GM19043 (cell line): Measurements from ENCODE around the gene DUOXA1.
"Not testable (repeated sequence)": the region's sequence is repeated elsewhere in the genome, so short reads cannot be mapped to it uniquely, and the experiment has no call there.

Experiments used
- ATAC-seq: cut with Tn5 transposase; IDR thresholded peaks from one replicate; pipeline ENCODE4 v1.9.1; 2021; ENCODE audit warnings: low read depth; ENCODE audit not compliant: unreplicated experiment

Gene DUOXA1

DNA sequence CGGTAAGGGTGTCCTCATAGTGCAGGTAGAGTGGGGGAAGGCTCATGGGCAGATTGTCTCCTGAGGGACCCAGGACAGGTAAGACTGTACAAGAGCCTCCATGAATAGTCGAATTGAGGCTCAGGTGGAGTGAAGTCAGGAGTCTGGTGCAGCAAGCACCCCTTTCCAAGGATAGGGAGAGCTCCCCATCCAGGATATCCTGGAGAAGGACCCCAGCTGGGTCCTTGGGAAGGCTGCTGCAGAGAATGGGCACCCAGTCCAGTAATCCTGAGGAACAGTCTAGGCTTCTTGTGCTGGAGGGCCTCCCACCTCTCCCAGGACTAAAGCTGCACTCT is 15.0 kb downstream of the DUOXA1 start:
- ATAC-seq, result no peak

DNA sequence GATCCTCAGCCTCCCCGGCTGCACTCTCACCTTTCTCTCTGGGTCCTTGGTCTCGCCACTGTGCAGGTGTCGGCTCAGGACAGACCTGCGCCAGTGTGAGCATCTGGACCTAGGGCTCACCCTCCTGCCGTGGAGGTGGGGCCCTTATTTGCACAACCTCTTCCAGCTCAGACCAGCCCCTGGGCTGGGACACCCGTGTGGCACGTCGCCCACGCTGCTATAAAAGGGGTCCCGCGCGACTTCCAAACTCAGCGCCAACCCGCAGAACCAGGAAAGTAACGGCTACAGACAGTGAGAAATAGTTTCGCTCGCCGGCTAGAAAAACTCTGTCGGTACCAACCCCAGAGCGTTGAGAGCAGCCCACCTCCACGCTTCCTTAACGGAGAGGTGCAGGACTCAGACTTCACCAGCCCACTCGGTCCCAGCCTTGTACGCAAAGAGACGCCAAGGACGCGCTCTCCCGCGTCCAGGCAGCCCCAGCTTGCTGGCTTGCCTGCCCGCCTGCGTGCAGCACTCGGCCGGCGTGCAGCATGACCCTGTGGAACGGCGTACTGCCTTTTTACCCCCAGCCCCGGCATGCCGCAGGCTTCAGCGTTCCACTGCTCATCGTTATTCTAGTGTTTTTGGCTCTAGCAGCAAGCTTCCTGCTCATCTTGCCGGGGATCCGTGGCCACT is 15.5 kb downstream of the DUOXA1 start, which contains the start of the genes DUOX2 and DUOXA2:
DUOX2 (minus strand) TSS at position 97 of the 675 bp plus-strand sequence. CDS start 761 bp downstream, outside the sequence.
DUOXA2 (plus strand) TSS at position 251 of the 675 bp plus-strand sequence; CDS start at position 531, 280 bp downstream.
- no peak for ATAC-seq

DNA sequence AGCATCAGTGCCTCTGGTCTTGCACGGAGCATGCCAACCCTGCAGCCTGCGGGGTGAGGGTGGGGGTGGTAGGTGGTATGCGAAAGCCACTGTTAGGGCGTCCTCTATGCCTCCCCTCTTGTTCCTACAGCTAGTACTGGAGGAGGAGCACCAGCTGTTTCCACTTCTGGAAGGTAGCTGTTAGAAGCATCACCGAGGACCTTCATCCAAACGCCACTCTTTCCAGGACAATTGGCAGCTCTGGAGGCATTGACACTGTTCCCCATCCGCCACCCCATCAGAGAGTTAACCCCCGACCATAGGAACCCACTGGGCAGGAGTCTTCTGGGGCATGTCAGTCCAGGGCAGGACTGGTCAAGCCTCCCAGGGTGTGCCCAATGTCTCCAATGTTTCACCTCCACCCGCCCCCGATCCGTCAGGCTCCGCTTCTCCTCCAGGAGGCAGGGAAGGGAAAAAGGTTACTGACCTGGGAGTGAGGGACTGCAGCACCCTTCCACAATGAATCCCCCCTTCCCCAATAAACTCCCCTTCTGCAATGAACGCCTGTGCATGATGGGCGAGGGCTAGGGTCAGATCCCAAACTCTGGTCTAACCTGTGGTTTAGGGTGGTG is 16.2 kb downstream of the DUOXA1 start:
- no peak for ATAC-seq

DNA sequence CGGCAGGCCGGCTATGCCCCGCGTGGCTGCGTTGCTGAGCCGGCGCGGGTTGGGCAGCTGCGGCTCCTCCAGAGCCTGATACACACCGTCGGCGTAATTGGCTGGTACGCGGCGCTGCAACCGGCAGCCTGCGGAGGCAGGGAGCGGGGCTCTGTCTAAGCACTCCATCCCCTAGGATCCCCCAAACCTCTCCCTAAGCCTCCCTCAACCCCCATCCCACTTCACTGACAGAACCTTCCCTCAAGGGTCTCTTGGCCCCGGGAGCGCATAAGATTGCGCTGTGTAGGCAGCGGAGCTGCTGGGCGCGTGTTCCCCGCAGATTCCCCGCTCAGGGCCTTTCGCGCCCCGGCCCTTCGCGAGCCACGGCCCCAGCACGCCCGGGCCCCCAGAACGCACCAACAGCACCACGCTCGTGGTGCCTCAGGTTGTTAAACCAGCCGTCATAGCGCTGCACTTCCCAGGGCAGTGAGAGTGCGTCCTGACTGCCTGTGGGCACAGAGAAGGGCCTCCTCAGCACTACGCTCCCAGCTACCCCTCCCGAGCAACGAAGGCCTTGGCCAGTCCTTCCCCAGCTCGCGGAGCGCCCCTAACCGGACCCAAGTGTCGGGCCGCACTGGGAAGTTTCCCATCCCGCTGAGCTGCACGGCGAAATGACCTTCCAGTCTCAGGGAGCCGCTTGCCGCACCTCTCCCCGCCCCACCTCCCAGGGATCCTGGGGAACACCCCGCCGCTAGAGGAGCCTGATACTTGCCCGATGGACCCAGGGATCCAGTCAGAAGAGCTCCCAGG is 16.9 kb downstream of the DUOXA1 start:
- no peak for ATAC-seq

DNA sequence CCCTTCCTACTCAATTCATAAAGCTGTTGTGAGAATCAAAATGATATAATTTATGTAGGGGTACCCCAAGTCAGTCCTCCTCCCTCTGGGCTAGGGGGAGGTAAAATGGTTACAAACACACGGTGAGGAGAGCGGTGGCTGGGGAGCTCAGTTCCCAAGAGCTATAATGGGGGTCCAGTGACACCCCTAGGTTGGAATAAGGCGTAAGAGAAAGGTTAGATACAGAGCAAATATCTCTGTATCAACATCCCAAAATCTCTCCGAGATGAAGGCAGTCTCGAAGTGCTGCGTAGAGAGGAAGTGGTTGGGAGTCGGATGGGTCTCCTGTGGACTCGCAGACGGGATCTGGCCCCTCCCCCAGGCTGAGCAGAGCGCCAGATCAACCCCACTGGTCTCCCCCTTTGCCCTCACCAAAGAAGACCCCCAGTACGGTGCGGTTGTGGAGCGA is 17.5 kb downstream of the DUOXA1 start:
- ATAC-seq, result no peak

DNA sequence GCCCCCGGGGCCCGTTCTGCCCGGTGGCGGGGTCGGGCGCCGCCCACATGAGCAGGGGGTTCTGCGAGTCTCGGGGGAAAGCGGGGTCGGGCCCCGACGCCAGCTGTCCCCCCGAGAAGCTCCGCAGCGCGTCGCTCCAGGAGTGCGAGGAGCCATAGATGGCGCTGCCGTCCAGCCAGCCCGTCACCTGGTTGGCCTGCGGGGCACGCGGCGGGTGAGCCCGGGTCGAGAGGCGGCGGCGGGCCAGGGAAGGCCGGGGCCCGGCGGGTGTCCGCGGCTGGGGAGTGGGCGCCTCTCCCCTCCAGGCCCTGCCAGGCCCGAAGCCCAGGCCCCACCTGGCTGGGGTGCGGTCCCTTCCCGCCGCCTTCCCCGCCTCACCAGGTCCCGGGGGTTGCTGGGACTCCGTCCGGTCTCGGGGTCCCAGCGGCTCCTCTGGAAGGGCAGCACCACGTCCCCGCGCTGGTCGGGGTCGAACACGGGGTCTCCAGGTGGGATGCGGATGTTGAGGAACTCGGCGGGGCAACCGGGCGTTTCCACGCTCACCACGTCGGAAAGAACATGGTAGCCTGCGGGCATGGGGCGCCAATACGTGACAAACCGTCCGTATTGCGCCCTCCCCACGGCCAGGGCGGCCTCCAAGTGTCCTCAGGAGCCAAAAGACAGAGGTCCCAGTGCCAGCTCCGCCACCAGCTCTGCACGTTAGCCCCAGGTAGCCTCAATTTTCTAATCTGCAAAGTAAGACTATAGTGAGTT is 18.1 kb downstream of the DUOXA1 start:
- ATAC-seq, result no peak

DNA sequence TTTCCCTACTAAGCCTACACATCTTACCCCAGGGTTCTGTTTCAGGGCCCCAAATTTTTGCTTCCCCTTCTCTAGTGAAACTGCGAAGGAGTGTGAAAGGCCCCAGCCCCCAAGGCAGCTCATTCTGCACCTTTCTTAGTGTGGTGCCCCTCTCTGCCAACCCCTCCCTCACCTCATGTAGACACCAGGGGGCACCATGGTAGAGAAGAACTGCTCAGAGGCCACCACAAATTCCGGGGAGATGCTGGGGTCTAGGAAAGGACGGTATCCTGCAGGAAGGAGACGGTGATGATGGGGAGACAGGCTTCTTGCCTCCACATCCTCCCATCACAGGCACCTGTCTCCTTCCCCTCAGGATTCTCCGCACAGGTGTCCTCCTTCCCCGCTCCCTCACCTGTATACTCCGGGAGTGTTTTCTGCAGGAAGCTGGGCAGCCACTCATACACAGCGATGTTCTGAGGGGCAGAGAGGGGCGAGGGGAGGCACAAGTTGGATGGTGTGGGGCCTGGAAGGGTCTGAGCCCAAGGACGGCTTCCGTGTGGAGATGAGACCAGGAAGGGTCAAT is 19.3 kb downstream of the DUOXA1 start:
- no peak for ATAC-seq

DNA sequence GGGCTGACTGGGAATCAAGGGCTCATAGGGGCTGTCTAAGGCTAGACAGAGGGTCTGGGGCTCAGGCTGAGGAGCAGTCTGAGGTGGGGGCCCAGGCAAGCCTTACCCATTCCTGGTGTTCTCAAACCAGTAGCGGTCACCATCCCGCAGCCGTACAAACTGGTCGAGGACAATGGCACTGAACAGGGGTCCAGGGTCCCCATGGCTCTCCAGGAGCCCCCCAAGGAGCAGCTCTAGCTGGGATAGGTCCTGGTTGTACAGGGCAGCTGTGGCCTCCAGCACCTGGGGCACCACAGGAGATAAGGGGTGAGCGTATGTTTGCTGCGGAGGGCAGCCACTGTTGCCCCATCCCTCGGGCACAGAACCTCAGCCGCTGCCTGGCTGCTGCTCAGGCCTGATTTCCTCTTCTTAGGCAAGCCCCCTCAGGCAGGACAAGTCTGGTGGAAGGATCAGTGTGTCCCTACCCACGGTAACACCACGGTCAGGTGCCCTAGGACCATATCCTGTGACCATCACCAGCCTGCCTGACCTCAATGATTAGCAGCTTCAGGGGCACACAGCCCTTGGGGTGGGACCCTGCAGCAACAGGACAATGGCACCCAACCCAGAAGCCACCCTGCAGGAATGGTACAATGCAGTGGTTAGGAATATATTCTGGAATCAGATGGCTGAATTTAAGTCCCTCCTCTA is 21.6 kb downstream of the DUOXA1 start:
- ATAC-seq, result no peak

DNA sequence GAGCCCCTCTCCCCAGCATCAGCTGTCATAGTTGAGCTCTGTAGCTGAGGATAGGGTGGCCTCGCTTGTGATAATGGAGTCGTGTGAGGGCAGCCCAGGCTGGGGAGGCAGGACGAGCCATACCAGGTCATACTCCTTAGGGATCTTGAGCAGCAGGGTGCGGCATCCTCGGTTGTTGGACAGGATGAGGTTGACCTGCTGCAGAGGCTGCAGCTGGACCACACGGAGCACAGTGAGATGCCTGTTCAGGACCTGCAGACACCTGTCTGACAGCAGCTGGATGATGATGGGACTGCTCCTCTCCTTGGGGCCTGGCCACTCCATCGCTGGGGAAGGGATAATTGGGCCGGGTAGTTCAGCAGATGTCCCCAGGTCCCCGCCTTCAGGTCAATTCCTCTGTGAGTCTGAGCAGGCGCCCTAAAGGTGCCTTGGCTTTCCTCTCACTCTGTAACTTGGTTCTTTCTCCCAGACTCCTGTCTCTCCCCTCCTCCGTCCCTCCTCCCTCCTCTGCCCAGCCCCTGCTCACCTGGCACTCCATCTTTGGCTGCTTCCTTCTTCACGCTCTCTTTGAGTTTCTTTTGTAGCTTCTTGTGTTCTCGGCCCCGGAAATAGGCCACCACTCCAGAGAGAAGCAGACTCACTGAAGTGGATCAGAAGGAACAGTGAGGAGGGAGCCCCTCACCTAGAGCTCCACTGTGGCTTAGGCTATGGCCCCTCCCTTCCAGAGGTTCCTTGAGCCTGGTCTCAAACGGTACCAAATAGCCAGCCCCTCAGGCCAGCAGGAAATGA is 23.5 kb downstream of the DUOXA1 start:
- ATAC-seq, result no peak

DNA sequence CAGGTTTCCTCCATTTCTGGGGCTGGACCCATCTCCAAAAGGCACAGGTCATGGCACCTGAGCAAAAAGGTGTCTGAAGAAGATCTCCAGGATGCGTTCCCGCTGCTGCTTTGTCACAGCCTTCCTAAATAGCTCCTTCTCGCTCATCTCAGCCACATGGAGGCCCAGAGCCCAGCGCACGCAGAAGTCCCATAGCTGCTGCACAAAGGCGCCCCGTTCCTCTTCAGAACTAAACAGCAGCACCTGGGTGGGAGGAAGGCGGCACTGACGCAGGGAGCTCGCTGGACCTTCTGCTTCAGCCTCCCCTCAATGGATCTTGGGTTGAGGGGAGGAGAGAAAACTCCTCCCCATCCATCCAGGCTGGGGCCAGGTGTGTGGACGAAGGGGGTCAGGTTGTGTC is 24.1 kb downstream of the DUOXA1 start:
- ATAC-seq, result no peak

DNA sequence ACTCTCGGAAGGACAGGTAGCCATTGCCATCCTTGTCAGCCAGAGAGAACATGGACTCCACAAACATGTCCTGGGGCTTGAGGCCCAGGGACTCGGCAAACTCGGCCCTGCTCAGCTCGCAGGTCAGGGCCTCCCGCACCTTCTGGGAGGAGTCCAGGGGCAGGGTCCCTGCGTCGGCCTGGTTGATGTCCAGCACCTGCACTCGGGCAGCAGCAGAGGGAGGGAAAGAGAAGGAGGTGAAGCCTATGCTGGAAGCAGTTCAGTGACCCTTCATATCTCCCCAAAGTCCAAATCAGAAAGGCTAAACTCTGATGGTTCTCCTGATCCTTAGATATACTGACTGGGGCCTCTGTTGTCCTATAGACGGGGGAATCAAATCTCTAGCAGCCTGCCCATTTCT is 25.5 kb downstream of the DUOXA1 start:
- not testable (repeated sequence) for ATAC-seq

DNA sequence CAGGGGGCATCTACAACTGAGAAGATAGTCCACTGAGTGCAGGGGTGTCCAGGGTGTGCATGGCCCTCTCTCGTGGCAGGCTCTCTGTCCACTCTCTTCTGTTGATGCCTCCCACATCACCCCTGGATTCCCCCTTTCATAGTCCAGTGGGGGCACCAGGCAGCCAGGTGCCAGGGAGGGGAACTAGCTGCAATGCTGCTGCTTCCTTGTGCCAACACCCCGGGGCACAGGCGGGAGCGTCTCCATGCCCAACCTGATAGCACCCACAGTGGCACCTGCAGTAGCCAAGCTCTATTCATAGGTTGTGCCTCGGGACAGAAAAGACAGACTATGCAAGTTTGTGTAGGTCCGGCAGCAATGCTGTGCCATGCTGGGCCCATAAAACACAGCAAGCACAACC is 27.5 kb downstream of the DUOXA1 start:
- ATAC-seq, result no peak

DNA sequence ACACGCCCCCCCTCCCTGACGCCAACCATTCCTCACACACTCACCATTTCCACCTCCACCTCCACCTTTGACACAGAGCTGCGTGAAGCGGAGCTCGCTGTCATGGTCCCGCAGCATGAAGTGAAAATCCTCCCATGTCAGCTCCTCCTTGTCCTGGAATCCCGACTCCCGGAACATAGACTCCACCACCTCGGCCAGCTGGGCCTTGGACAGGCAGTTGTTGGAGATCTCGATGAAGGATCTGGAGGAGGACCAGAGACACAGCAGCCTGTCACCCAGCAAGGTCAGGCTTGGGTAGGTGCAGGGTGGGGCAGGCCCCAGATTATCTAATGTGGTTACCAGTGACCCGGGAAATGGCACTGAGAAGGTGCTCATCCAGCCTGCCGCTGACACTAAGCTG is 27.9 kb downstream of the DUOXA1 start:
- no peak for ATAC-seq

DNA sequence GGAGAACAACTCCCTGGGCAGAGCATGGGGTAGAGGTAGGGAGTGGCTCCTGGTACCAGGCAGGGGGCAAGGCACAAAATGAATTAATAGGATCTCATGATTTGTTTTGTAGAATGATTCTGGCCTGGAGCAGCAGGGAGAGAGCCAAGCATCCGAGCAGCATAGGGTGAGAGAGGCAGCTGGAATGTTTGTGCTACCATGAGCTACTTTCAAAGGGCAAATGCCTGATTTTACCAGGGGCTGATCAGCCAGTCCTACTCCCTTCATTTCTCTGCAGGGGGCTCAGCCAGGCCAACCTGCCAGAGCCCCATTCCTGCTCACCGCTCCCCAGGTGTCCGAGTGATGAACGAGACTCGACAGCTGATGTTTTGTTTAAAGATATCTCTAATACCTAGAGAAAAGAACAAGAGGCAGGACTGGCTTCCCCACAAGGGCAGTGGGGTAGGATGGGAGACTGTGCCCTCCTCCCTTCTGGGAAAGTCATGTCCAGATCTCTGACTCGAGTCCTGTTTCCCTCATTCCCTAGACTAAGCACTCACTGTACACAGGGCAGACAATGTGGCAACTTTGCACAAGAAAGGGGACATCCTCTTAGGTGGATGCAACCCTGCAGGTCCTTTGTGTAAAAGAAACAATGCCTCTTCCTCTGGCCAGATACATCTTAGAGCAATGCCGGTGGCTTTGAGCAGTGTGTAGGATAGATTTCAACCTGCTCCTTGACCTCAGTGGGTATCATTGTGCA is 28.6 kb downstream of the DUOXA1 start:
- no peak for ATAC-seq

DNA sequence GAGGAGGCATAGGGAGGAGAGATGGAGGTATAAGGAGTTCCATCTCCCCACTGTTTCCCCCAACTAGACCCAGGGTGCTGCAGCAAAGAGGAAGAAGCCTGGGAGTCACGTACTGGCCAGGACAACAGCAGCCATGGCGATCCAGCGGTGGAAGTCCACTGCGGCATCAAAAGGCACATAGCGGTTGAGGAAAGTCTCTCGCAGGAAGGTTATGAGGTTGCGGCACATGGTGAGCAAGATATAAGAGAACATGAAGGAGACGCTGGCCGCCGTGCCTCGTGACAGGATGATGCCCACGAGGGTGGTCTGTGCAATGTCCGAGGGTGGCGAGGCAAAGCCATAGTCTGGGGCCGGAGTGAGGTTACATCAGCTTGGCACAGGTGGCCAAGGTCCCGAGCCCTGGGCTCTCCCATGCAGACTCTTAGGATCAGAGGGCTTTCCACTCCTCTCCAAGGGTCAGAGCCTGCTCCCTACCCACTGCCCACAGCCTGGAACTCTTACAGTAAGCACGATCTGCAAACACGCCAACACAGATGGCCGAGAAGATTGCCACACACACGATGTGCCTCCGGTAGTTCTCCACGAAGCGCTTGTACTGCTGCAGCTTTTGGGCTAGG is 30.0 kb downstream of the DUOXA1 start:
- ATAC-seq, result no peak

DNA sequence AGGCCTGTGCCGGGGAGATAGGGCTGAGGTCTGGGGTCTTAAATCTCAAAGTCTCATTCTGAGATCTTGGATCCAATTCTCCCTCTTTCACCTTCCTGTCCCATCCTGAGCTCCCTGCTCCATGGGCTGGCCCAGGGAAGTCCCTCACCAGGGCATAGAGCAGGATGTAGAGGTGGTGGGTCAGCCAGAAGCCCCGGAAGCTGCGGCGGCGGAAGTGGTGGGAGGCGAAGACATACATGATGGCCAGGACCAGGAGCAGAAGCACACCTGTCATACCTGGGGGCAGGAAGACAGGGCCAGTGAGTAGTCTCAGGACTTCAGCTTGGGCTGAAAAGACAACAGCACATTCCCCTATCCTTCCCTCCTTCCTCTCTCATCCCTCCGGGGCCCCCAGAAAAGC is 32.2 kb downstream of the DUOXA1 start:
- ATAC-seq, result no peak

DNA sequence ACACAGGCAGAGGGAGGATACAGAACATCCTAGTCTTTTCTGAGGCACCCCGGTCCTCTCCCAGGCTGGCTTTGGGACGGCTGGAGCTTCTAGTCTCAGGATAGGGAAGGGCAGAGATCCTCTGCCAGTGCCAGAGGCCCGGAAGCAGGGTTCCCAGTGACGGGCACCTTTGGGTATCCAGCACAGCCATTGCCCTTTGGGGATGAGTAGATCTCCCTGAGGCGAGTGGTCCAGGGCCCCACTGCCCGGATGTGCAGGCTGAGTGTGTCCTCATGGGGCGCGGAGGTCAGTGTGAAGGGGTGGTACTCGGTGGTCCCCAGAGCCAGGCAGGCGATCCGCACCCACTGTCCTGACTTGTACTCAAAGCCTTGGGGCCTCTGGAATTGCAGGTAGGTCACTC is 34.0 kb downstream of the DUOXA1 start:
- no peak for ATAC-seq

DNA sequence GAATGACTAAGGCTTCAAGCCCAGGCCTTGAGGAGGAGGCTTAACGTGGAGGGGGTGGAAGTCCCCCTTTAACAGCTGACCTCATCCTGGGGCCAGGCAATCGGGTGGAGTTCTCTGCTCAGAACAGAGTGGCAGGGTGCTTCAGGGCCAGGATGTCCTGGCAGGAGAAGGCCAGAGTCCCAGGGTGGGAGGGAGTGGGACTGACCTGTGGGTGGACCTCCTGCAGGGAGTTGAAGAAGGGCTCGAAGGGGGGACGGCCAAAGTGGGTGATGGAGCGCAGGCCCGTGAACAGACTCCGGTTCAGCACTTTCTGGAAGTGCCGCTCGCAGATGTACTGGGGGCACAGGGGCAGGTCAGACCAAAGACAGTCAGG is 35.3 kb downstream of the DUOXA1 start:
- ATAC-seq, result no peak
